ENCODE data around the gene ELANE.
A peak's percentile ranks its signal among the peaks of the same experiment; 100 is the strongest.
"Not testable (repeated sequence)": the region's sequence is repeated elsewhere in the genome, so short reads cannot be mapped to it uniquely, and the experiment has no call there.

The ELANE gene

GRCh38 chr19:842802-843179, 9.3 kb upstream of the ELANE start:
- DNase-seq (ENCODE audit: low spot score), result not testable (repeated sequence)

GRCh38 chr19:843180-843835, 8.8 kb upstream of the ELANE start:
- no peak for DNase-seq (ENCODE audit: low spot score)

GRCh38 chr19:843836-844545, 8.1 kb upstream of the ELANE start:
- no peak for DNase-seq (ENCODE audit: low spot score)

- DNase-seq (ENCODE audit: low spot score), result no peak
These were observed 7.5 kb upstream of the ELANE start for GRCh38 chr19:844546-844971.

- no peak for DNase-seq (ENCODE audit: low spot score)
These were observed 6.2 kb upstream of the ELANE start for GRCh38 chr19:845707-846521.

- DNase-seq (ENCODE audit: low spot score), result no peak
These were observed 3.6 kb upstream of the ELANE start for GRCh38 chr19:848386-848921.

GRCh38 chr19:849195-849594, 2.9 kb upstream of the ELANE start:
- not testable (repeated sequence) for DNase-seq (ENCODE audit: low spot score)

- peak; percentile 80 for DNase-seq (ENCODE audit: low spot score)
These were observed 1.7 kb upstream of the ELANE start for GRCh38 chr19:850221-850978.

- DNase-seq (ENCODE audit: low spot score), result no peak
These were observed 1.1 kb upstream of the ELANE start for GRCh38 chr19:850979-851335.

- no peak for DNase-seq (ENCODE audit: low spot score)
These were observed 997 bp downstream of the ELANE start for GRCh38 chr19:853014-853585.

GRCh38 chr19:853614-854220, 1.6 kb downstream of the ELANE start:
- DNase-seq (ENCODE audit: low spot score), result not testable (repeated sequence)

GRCh38 chr19:854549-854948, 2.4 kb downstream of the ELANE start:
- DNase-seq (ENCODE audit: low spot score), result no peak

GRCh38 chr19:855142-855541, 3.0 kb downstream of the ELANE start:
- DNase-seq (ENCODE audit: low spot score), result no peak

GRCh38 chr19:855566-856120, 3.5 kb downstream of the ELANE start:
- no peak for DNase-seq (ENCODE audit: low spot score)

GRCh38 chr19:858284-858683, 6.2 kb downstream of the ELANE start:
- DNase-seq (ENCODE audit: low spot score), result no peak

GRCh38 chr19:858868-859843, 7.1 kb downstream of the ELANE start, which contains the start of gene CFD:
TSS of gene CFD (plus strand) at chr19:859664. CDS start at chr19:859690, 26 bp downstream.
- no peak for DNase-seq (ENCODE audit: low spot score)

GRCh38 chr19:861141-861755, 9.1 kb downstream of the ELANE start:
- no peak for DNase-seq (ENCODE audit: low spot score)

- peak; percentile 80 for DNase-seq (ENCODE audit: low spot score)
These were observed 9.9 kb downstream of the ELANE start for GRCh38 chr19:861756-862580.

All from HuH-7.5 (cell line).